Esophagus (tissue), 2 donors: Measurements from ENCODE around the gene CCIN. TPM values are rescaled to one million over a fixed set of nuclear protein-coding genes. Genes with fewer than 3 reads are reported as not detected.
"Not testable (repeated sequence)": the region's sequence is repeated elsewhere in the genome, so short reads cannot be mapped to it uniquely, and the experiment has no call there.

ENCODE experiments used
- H3K27ac ChIP-seq, 2 donors: one replicate each; pipeline ENCODE4 v1.5.1; 2013; ENCODE audit warnings: low read depth in 2 of 2, mild to moderate bottlenecking in 2 of 2, inconsistent platforms in 1 of 2, low read length in 1 of 2, moderate library complexity in 1 of 2
- H3K27me3 ChIP-seq, 2 donors: one replicate each; pipeline ENCODE4 v1.6.1; 2013; ENCODE audit warnings: low read length in 2 of 2, control low read depth in 1 of 2, mild to moderate bottlenecking in 1 of 2; ENCODE audit not compliant: insufficient read depth in 2 of 2, control insufficient read depth in 1 of 2
- H3K36me3 ChIP-seq, 2 donors: one replicate each; pipeline ENCODE4 v1.6.1; 2013; ENCODE audit warnings: low read length in 1 of 2; ENCODE audit not compliant: control insufficient read depth in 2 of 2, insufficient read depth in 2 of 2
- H3K4me1 ChIP-seq, 2 donors: one replicate each; pipeline ENCODE4 v1.6.1; 2013; ENCODE audit warnings: low read length in 1 of 2; ENCODE audit not compliant: control insufficient read depth in 2 of 2, insufficient read depth in 2 of 2
- H3K4me3 ChIP-seq, 2 donors: one replicate each; pipeline ENCODE4 v1.5.1; 2013; ENCODE audit warnings: low read length in 2 of 2, mild to moderate bottlenecking in 2 of 2, low read depth in 1 of 2, moderate library complexity in 1 of 2
- H3K9me3 ChIP-seq, 2 donors: one replicate each; pipeline ENCODE4 v1.6.1; 2013; ENCODE audit warnings: mild to moderate bottlenecking in 2 of 2, low read depth in 1 of 2, low read length in 1 of 2, moderate library complexity in 1 of 2; ENCODE audit not compliant: control insufficient read depth in 2 of 2, insufficient read depth in 1 of 2
- WGBS, 2 donors: extraction: QIAGEN DNeasy Blood & Tissue Kit; methylation state at CpG; one replicate each; pipeline ENCODE4 v1.1.7; 2013; 5-methylcytosine and 5-hydroxymethylcytosine counted together
- polyA plus RNA-seq, 2 donors: library from polyadenylated mRNA; stranded (reverse); fragments of 200-250 nt; gene quantifications; one replicate each; pipeline ENCODE4 v1.2.3, GENCODE V29; 2013
- donor health status: healthy with polysubstance abuse.
- donor health status: Bipolar disorder and iron deficiency.

The CCIN gene
- polyA plus RNA-seq, 2 donors: not detected

DNA sequence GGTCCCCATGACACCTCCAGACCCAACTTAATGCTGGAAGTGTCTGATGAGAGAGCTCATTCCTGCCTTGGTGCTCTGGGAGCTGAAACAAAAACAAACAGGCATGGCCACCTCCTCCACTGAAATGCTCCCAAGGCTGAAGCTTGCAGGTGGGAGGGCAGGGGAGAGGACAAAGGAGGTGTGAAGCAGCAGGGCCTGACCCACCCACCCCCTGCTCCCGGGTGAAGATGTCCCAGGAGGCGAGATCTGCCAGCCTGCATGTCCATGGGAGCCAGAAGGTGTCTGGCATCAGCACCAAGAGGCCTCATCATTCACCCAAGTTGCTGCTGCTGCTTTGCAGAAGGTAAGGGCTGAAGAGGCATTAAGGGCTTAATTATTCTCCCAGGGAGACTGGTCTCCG is 4.2 kb upstream of the CCIN start:
- H3K27ac ChIP-seq: no peak overlapping the region
- H3K36me3 ChIP-seq: no peaks in the 10 kb centered on the region
- WGBS, 2 donors: 62 to 71% methylated on average over 3 of the region's 3 CpGs
- H3K27me3 ChIP-seq: no peaks in the 10 kb centered on the region
- H3K4me1 ChIP-seq: no peaks in the 10 kb centered on the region
- H3K9me3 ChIP-seq: no peaks in the 10 kb centered on the region
- H3K4me3 ChIP-seq: no peak overlapping the region

DNA sequence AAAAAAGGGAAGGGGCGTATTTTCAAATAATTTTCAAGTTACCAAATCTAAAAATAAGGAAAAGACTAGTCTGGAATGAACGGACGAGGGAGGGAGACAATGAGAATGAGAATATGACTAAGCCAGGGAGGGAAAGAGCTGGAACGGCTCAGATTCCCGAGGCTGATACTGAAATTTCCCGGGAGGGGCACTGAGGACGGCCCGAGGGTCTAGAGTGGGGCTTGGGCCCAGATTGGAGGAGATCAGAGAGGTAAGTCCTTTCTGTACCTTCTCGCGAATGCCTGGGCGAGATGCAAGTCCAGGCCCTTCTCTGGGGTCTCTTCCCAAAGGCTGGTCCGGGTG is 3.4 kb upstream of the CCIN start:
- WGBS, 2 donors: 25 to 45% methylated on average over 12 of the region's 12 CpGs
- Histone ChIP-seq H3K9me3 (no peaks in the 10 kb centered on the region), H3K36me3 (no peaks in the 10 kb centered on the region), H3K4me3 (peak overlapping the region in 1 of 2 donors; percentile 42), H3K4me1 (no peaks in the 10 kb centered on the region), H3K27me3 (no peaks in the 10 kb centered on the region), H3K27ac (peak overlapping the region; percentile 36 to 40)

- peak overlapping the region; percentile 42 to 50 for H3K4me3 ChIP-seq
- no peaks in the 10 kb centered on the region for H3K27me3 ChIP-seq
- peak overlapping the region; percentile 36 to 40 for H3K27ac ChIP-seq
- no peaks in the 10 kb centered on the region for H3K9me3 ChIP-seq
- no peaks in the 10 kb centered on the region for H3K4me1 ChIP-seq
- 4% methylated on average over 53 to 58 of the region's 58 CpGs for WGBS, 2 donors
- H3K36me3 ChIP-seq: no peaks in the 10 kb centered on the region
Measured at GRCh38 chr9:36166168-36166927, 2.8 kb upstream of the CCIN start.

DNA sequence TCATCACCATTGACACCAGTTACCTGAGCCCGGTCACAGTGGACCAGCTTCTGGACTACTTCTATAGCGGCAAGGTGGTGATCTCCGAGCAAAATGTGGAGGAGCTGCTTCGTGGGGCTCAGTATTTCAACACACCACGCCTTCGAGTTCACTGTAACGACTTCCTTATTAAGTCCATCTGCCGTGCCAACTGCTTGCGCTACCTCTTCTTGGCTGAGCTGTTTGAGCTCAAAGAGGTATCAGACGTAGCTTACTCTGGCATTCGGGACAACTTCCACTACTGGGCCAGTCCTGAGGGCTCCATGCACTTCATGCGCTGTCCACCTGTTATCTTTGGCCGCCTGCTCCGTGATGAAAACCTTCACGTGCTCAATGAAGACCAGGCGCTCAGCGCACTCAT is 520 bp downstream of the CCIN start:
- no peak overlapping the region for H3K4me3 ChIP-seq
- WGBS, 2 donors: 90 to 93% methylated on average over 17 of the region's 17 CpGs
- H3K27ac ChIP-seq: no peak overlapping the region
- H3K36me3 ChIP-seq: no peaks in the 10 kb centered on the region
- no peaks in the 10 kb centered on the region for H3K9me3 ChIP-seq
- no peaks in the 10 kb centered on the region for H3K4me1 ChIP-seq
- no peaks in the 10 kb centered on the region for H3K27me3 ChIP-seq

GRCh38 chr9:36170531-36170930 is 1.3 kb downstream of the CCIN start:
- Histone ChIP-seq H3K27me3 (no peaks in the 10 kb centered on the region), H3K27ac (no peak overlapping the region), H3K4me3 (no peak overlapping the region), H3K9me3 (no peaks in the 10 kb centered on the region), H3K36me3 (no peaks in the 10 kb centered on the region), H3K4me1 (no peaks in the 10 kb centered on the region)
- 94 to 97% methylated on average over 13 of the region's 13 CpGs for WGBS, 2 donors

DNA sequence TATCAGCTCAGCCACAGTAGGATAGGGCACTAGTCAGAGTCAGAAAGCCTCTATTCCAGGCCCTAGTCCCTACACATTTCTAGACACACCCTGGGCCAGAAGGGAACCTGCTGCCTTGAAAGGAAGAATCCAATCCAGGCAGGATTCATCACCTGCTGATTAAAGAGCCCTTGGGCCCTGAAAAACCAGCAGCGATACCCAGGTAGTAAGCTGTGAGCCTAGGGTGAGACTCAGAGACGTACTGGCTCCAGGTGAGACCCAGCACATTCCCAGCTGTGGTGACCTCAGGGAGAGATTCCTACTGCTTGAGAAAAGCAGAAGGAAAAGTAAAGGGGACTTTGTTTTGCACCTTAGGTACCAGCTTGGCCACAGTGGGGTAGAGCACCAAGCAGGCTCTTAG is 4.7 kb downstream of the CCIN start:
- Histone ChIP-seq H3K27ac (no peak overlapping the region), H3K36me3 (no peaks in the 10 kb centered on the region), H3K4me1 (no peaks in the 10 kb centered on the region), H3K9me3 (no peaks in the 10 kb centered on the region), H3K4me3 (no peak overlapping the region), H3K27me3 (no peaks in the 10 kb centered on the region)
- WGBS, 2 donors: 91 to 98% methylated on average over 2 of the region's 2 CpGs

GRCh38 chr9:36174271-36174670 is 5.1 kb downstream of the CCIN start:
- no peaks in the 10 kb centered on the region for H3K36me3 ChIP-seq
- WGBS, 2 donors: 81 to 85% methylated on average over 7 of the region's 7 CpGs
- no peaks in the 10 kb centered on the region for H3K4me1 ChIP-seq
- no peaks in the 10 kb centered on the region for H3K27me3 ChIP-seq
- no peak overlapping the region for H3K4me3 ChIP-seq
- H3K27ac ChIP-seq: no peak overlapping the region
- H3K9me3 ChIP-seq: no peaks in the 10 kb centered on the region

- WGBS, 2 donors: 81 to 82% methylated on average over 3 of the region's 3 CpGs
- Histone ChIP-seq H3K27ac (no peak overlapping the region), H3K36me3 (no peaks in the 10 kb centered on the region), H3K4me3 (no peak overlapping the region), H3K9me3 (no peaks in the 10 kb centered on the region), H3K4me1 (no peaks in the 10 kb centered on the region), H3K27me3 (no peaks in the 10 kb centered on the region)
Measured at GRCh38 chr9:36174731-36175130, 5.5 kb downstream of the CCIN start.

- not testable (repeated sequence) for H3K27ac ChIP-seq, H3K4me1 ChIP-seq
Measured at GRCh38 chr9:36175209-36175608, 6.0 kb downstream of the CCIN start.

GRCh38 chr9:36176496-36176895 is 7.3 kb downstream of the CCIN start:
- not testable (repeated sequence) for H3K36me3 ChIP-seq, H3K4me1 ChIP-seq
- WGBS, 2 donors: 94 to 96% methylated on average over 10 of the region's 10 CpGs

More at GRCh38 chr9:36175209-36175608, 6.0 kb downstream of the CCIN start:
- WGBS, 2 donors: 90 to 91% methylated on average over 3 of the region's 3 CpGs
- H3K27me3 ChIP-seq, H3K9me3 ChIP-seq, H3K36me3 ChIP-seq, H3K4me3 ChIP-seq: not testable (repeated sequence)

More at GRCh38 chr9:36176496-36176895, 7.3 kb downstream of the CCIN start:
- not testable (repeated sequence) for H3K27me3 ChIP-seq, H3K9me3 ChIP-seq, H3K27ac ChIP-seq, H3K4me3 ChIP-seq
